PFSK-1 (cell line): ENCODE results near the gene PHYHIPL.

Experiments
- FOXP2 ChIP-seq: optimal IDR thresholded peaks from 2 replicates; pipeline ENCODE3; 2011; ENCODE audit warnings: borderline replicate concordance, control low read depth, inconsistent platforms; ENCODE audit not compliant: insufficient read depth; ENCODE audit errors: extremely low read length, extremely low read depth
- POLR2AphosphoS5 ChIP-seq: IDR thresholded peaks from 2 replicates; pipeline ENCODE4 v1.6.1; 2012; ENCODE audit warnings: low read depth, mild to moderate bottlenecking, control low read depth, low read length, moderate library complexity
- REST ChIP-seq, 2 experiments: IDR thresholded peaks; 2 replicates each; pipeline versions ENCODE4 v1.6.1 to v1.8.0; 2011 to 2012; ENCODE audit warnings: low read depth in 2 of 2, low read length in 2 of 2, control low read depth in 1 of 2, inconsistent platforms in 1 of 2, mild to moderate bottlenecking in 1 of 2, moderate library complexity in 1 of 2; ENCODE audit not compliant: insufficient read depth in 1 of 2
- SIN3A ChIP-seq: IDR thresholded peaks from 2 replicates; pipeline ENCODE4 v1.6.1; 2012; ENCODE audit warnings: mild to moderate bottlenecking, low read length, moderate library complexity, borderline replicate concordance; ENCODE audit not compliant: insufficient read depth
- TAF1 ChIP-seq: IDR thresholded peaks from 2 replicates; pipeline ENCODE4 v1.6.1; 2012; ENCODE audit warnings: low read length, control low read depth, borderline replicate concordance; ENCODE audit not compliant: insufficient read depth

GRCh38 chr10:59155556-59155955 lies 20.9 kb upstream of the PHYHIPL start:
- TF ChIP-seq TAF1 (no peak), POLR2AphosphoS5 (no peak), REST (IDR thresholded peaks at IDR 0.05; ENCODE audit: insufficient read depth in 1 of 2, low read depth in 2 of 2, low read length in 2 of 2) (no peak), SIN3A (no peak), FOXP2 (no peak)
